Cardiac muscle cell (in vitro differentiated cells and primary cell): Measurements from ENCODE around the gene ORM1. TPM values are rescaled to one million over a fixed set of nuclear protein-coding genes. Genes with fewer than 3 reads are reported as not detected.

Source experiments
- DNase-seq, 2 donors: peaks; one replicate each; pipeline versions ENCODE4 v3.0.0 to v3.0.0-alpha.2; 2010 to 2017; ENCODE audit warnings: low read depth in 1 of 2, low spot score in 1 of 2
- H3K27ac ChIP-seq: fragments of 200-600 bp; sonication (generic); 2 replicates; pipeline ENCODE4 v1.5.1; 2016
- H3K27me3 ChIP-seq: fragments of 200-600 bp; sonication (generic); 2 replicates; pipeline ENCODE4 v1.6.0; 2016; ENCODE audit warnings: control low read depth
- H3K36me3 ChIP-seq: fragments of 200-600 bp; sonication (generic); 2 replicates; pipeline ENCODE4 v1.5.1; 2016; ENCODE audit warnings: control low read depth
- H3K4me1 ChIP-seq: fragments of 200-600 bp; sonication (generic); 2 replicates; pipeline ENCODE4 v1.8.1; 2017; ENCODE audit warnings: low read depth, mild to moderate bottlenecking, mixed run types
- H3K4me3 ChIP-seq: fragments of 200-600 bp; sonication (generic); 2 replicates; pipeline ENCODE4 v1.5.1; 2016; ENCODE audit warnings: mild to moderate bottlenecking
- H3K9me3 ChIP-seq: fragments of 200-600 bp; sonication (generic); 2 replicates; pipeline ENCODE4 v1.5.1; 2017; ENCODE audit warnings: low read depth, mild to moderate bottlenecking, control low read depth
- CTCF ChIP-seq: IDR thresholded peaks from 2 replicates; pipeline ENCODE4 v1.5.1; 2012; ENCODE audit warnings: low read depth, mild to moderate bottlenecking, low read length
- polyA plus RNA-seq: library from polyadenylated mRNA; unstranded; fragments of >200 nt; fragmentation: Nextera tagmentation; extraction: Ambion mirVana; gene quantifications from 2 replicates; pipeline ENCODE4 v1.2.1, GENCODE V29; 2016
- total RNA-seq: library from RNA; depleted of rRNA; stranded (reverse); fragments of >200 nt; gene quantifications from 2 replicates; pipeline ENCODE4 v1.2.3, GENCODE V29; 2016

The ORM1 gene
- total and polyA plus RNA-seq, 2 experiments from 2014 or later: 0.75 TPM; not detected in 1

GRCh38 chr9:114342755-114343440 lies 20.0 kb downstream of the ORM1 start:
- DNase-seq: no peak
- H3K9me3 ChIP-seq: no peaks in the 10 kb centered on the region
- H3K27ac ChIP-seq: no peak overlapping the region
- H3K4me3 ChIP-seq: no peak overlapping the region
- no peak for TF ChIP-seq CTCF
- H3K36me3 ChIP-seq: peaks cover 43% of the 10 kb centered on the region
- H3K27me3 ChIP-seq: no peaks in the 10 kb centered on the region
- no peaks in the 10 kb centered on the region for H3K4me1 ChIP-seq

GRCh38 chr9:114343471-114344187 lies 20.7 kb downstream of the ORM1 start:
- Histone ChIP-seq H3K27me3 (no peaks in the 10 kb centered on the region), H3K27ac (no peak overlapping the region), H3K36me3 (peaks cover 43% of the 10 kb centered on the region), H3K9me3 (no peaks in the 10 kb centered on the region), H3K4me3 (no peak overlapping the region), H3K4me1 (peaks cover 2% of the 10 kb centered on the region)
- no peak for TF ChIP-seq CTCF
- DNase-seq: no peak

GRCh38 chr9:114344188-114344566 lies 21.3 kb downstream of the ORM1 start:
- peaks cover 7% of the 10 kb centered on the region for H3K4me1 ChIP-seq
- no peaks in the 10 kb centered on the region for H3K9me3 ChIP-seq
- H3K36me3 ChIP-seq: peaks cover 43% of the 10 kb centered on the region
- no peak overlapping the region for H3K27ac ChIP-seq
- DNase-seq: no peak
- H3K4me3 ChIP-seq: no peak overlapping the region
- H3K27me3 ChIP-seq: no peaks in the 10 kb centered on the region
- no peak for TF ChIP-seq CTCF

- DNase-seq: no peak
- Histone ChIP-seq H3K4me3 (no peak overlapping the region), H3K27me3 (no peaks in the 10 kb centered on the region), H3K4me1 (peaks cover 10% of the 10 kb centered on the region), H3K9me3 (no peaks in the 10 kb centered on the region), H3K36me3 (peaks cover 43% of the 10 kb centered on the region), H3K27ac (no peak overlapping the region)
- no peak for TF ChIP-seq CTCF
Measured at GRCh38 chr9:114344692-114345091, 21.8 kb downstream of the ORM1 start.

- H3K27ac ChIP-seq: no peak overlapping the region
- no peaks in the 10 kb centered on the region for H3K27me3 ChIP-seq
- no peak for TF ChIP-seq CTCF
- peaks cover 43% of the 10 kb centered on the region for H3K36me3 ChIP-seq
- peaks cover 10% of the 10 kb centered on the region for H3K4me1 ChIP-seq
- no peak for DNase-seq
- H3K4me3 ChIP-seq: no peak overlapping the region
- no peaks in the 10 kb centered on the region for H3K9me3 ChIP-seq
Measured at GRCh38 chr9:114345493-114346065, 22.7 kb downstream of the ORM1 start.
